Thyroid gland (tissue), 4 donors: ENCODE measurements around the gene SMIM35. TPM values are rescaled to one million over a fixed set of nuclear protein-coding genes. Genes with fewer than 3 reads are reported as not detected.

Experiments used
- DNase-seq, 2 donors: peaks; one replicate each; pipeline ENCODE4 v3.0.0-alpha.2; 2019
- H3K27ac ChIP-seq, 3 donors: fragments of 200-600 bp; sonication (generic); 1 replicate in 2 of 3; 2 replicates in 1 of 3; pipeline ENCODE4 v1.5.1; 2016 to 2019; ENCODE audit warnings: mild to moderate bottlenecking in 1 of 3, moderate library complexity in 1 of 3
- H3K27me3 ChIP-seq: fragments of 200-600 bp; sonication (generic); one replicate; pipeline ENCODE4 v1.5.1; 2019
- H3K36me3 ChIP-seq, 2 donors: fragments of 200-600 bp; sonication (generic); one replicate each; pipeline ENCODE4 v1.5.1; 2016 to 2019
- H3K4me1 ChIP-seq, 2 donors: fragments of 200-600 bp; sonication (generic); one replicate each; pipeline ENCODE4 v1.5.1; 2017 to 2019
- H3K4me3 ChIP-seq, 3 donors: fragments of 200-600 bp; sonication (generic); replicated peaks in 1 of 3; 1 replicate in 2 of 3; 2 replicates in 1 of 3; pipeline ENCODE4 v1.5.1; 2016; ENCODE audit warnings: mild to moderate bottlenecking in 1 of 3
- H3K9me3 ChIP-seq: fragments of 200-600 bp; sonication (generic); one replicate; pipeline ENCODE4 v1.5.1; 2017
- POLR2A ChIP-seq, 2 donors: fragments of 450-650 bp; IDR thresholded peaks; one replicate each; pipeline ENCODE4 v1.6.1; 2017; ENCODE audit warnings: antibody characterized with exemption in 2 of 2, mild to moderate bottlenecking in 2 of 2, moderate library complexity in 1 of 2
- WGBS, 2 donors: methylation state at CpG; one replicate each; pipeline ENCODE4 v1.1.5; 2017; 5-methylcytosine and 5-hydroxymethylcytosine counted together
- intact Hi-C: fragments of 100-400 bp; cut with DNase I; formaldehyde crosslinking; loops from one replicate; pipeline ENCODE4 v1.15.1; 2023
- total RNA-seq, 4 donors: library from RNA; depleted of rRNA; stranded (reverse); fragments of >200 nt; gene quantifications; one replicate each; pipeline ENCODE4 v1.2.3, GENCODE V29; 2016
- TF ChIP-seq, protein P1 (sequence below), 6 experiments: fragments of 200-600 bp in 3 of 6; fragments of 450-650 bp in 3 of 6; sonication (generic) in 3 of 6; IDR thresholded peaks; one replicate each; pipeline ENCODE4 v1.5.1; 2016 to 2019; ENCODE audit warnings: antibody characterized with exemption in 6 of 6, mild to moderate bottlenecking in 2 of 6, inconsistent platforms in 1 of 6, moderate library complexity in 1 of 6

SMIM35 gene
- total RNA-seq, 4 donors from 2014 or later, result not detected

DNA sequence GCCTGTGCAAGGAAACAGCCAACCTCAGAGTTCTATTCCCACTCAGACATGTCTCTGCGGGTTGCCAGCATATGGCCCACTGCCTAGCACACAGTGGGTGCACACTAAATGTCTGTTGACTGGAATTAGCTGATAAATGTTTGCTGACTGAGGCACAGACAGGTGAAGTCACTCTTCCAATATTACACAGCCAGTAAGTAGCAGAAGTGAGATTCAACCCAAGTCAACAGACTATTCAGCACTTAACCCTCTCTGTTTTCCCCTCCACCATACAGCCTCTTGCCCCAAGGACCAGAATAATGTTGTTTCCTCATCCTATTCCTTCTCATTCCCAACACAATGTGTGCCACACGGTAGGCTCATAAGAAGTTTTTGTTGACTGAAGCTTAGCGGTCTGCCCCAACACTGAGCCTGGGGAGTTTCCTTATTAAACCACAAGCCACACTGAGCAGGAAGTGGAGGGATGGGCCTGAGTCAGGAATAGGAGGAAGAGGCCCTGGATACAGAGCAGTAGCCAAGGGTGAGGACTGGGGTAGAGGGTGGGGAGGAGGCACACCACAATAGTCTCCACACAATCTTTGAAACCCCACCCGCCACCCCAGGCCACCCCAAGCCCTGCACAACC lies 116.3 kb downstream of the SMIM35 start:
- Histone ChIP-seq H3K4me1 (peaks cover 12 to 21% of the 10 kb centered on the region in 2 donors), H3K4me3 (no peak overlapping the region), H3K9me3 (no peaks in the 10 kb centered on the region), H3K36me3 (no peaks in the 10 kb centered on the region), H3K27ac (no peak overlapping the region), H3K27me3 (no peaks in the 10 kb centered on the region)
- 74 to 86% methylated on average over 4 of the region's 4 CpGs for WGBS, 2 donors
- TF ChIP-seq, protein P1, sequence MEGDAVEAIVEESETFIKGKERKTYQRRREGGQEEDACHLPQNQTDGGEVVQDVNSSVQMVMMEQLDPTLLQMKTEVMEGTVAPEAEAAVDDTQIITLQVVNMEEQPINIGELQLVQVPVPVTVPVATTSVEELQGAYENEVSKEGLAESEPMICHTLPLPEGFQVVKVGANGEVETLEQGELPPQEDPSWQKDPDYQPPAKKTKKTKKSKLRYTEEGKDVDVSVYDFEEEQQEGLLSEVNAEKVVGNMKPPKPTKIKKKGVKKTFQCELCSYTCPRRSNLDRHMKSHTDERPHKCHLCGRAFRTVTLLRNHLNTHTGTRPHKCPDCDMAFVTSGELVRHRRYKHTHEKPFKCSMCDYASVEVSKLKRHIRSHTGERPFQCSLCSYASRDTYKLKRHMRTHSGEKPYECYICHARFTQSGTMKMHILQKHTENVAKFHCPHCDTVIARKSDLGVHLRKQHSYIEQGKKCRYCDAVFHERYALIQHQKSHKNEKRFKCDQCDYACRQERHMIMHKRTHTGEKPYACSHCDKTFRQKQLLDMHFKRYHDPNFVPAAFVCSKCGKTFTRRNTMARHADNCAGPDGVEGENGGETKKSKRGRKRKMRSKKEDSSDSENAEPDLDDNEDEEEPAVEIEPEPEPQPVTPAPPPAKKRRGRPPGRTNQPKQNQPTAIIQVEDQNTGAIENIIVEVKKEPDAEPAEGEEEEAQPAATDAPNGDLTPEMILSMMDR (IDR thresholded peaks at IDR 0.05), result no peak
- no peak for TF ChIP-seq POLR2A (IDR thresholded peaks at IDR 0.05)
- intact Hi-C loops, result no loop called here
- no peak for DNase-seq

DNA sequence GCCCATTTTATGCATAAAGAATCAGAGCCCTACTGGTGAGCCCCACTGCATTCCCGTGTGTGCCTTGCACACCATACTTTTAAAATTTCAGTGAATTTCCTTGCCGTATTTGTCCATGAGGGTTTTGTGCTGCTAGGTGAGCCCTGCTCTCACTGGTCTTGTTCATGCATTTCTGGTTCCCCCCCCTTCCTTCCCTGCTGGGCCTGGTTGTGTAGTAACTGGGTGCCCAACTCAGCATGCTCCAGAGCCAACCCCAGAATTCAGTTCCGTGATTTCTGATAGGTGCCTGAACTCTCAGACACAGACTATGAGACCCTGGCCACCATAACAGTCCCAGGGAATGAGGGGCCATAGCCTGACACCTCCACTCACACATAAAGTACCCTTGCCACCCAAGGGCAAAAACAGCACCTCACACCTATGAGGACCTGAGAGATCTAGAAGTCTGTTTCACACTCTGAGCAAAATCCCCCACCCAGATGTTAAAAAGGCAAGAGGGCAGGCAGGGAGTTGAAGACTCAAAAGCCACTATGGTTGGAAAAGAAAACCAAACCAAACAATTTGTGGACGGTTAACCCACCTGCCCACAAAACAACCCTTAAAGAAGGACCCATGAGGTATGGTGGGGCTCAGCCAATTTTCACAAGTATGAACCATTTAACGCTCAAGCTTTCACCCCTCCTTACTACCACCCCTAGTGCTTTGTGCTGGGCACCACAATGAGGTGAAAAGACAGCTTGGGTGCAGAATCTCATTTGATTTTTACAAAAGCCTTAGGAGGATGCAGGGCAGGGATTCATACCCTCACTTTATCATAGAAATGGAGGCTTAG lies 117.4 kb downstream of the SMIM35 start:
- H3K9me3 ChIP-seq, result no peaks in the 10 kb centered on the region
- no peak for DNase-seq
- peaks cover 12 to 21% of the 10 kb centered on the region in 2 donors for H3K4me1 ChIP-seq
- WGBS, 2 donors, result 91 to 92% methylated on average over 5 of the region's 5 CpGs
- H3K27me3 ChIP-seq, result no peaks in the 10 kb centered on the region
- intact Hi-C loops, result no loop called here
- no peaks in the 10 kb centered on the region for H3K36me3 ChIP-seq
- no peak overlapping the region for H3K4me3 ChIP-seq
- TF ChIP-seq, protein P1 (IDR thresholded peaks at IDR 0.05), result no peak
- TF ChIP-seq POLR2A (IDR thresholded peaks at IDR 0.05), result no peak
- no peak overlapping the region for H3K27ac ChIP-seq

DNA sequence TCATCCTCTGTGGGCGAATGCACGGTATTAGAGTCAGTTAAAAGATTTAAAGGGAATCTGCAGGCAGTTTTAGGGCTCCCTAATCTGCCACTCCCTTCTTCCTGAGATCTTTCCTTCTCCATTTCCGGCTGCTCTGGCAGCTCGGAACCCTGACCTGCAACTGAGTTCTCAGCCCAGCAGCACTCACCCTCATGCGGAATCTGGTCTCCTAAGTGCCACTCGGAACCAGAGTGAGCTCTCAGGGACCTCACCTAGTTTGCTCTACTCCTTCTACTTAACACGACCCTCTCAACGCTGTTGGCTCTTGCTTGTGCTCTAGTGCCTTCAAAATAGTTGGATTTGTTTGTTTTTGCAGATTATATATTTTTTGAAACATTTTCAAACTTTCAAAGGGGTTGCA lies 119.9 kb downstream of the SMIM35 start:
- peaks cover 0 to 6% of the 10 kb centered on the region in 2 donors for H3K4me1 ChIP-seq
- no peaks in the 10 kb centered on the region for H3K27me3 ChIP-seq
- H3K4me3 ChIP-seq, result no peak overlapping the region
- DNase-seq, result peak; percentile 38 to 49
- WGBS, 2 donors, result 36 to 43% methylated on average over 8 of the region's 8 CpGs
- no peaks in the 10 kb centered on the region for H3K9me3 ChIP-seq
- TF ChIP-seq, protein P1 (IDR thresholded peaks at IDR 0.05), result no peak
- no peak for TF ChIP-seq POLR2A (IDR thresholded peaks at IDR 0.05)
- H3K36me3 ChIP-seq, result no peaks in the 10 kb centered on the region
- intact Hi-C loops, result no loop called here
- no peak overlapping the region for H3K27ac ChIP-seq

DNA sequence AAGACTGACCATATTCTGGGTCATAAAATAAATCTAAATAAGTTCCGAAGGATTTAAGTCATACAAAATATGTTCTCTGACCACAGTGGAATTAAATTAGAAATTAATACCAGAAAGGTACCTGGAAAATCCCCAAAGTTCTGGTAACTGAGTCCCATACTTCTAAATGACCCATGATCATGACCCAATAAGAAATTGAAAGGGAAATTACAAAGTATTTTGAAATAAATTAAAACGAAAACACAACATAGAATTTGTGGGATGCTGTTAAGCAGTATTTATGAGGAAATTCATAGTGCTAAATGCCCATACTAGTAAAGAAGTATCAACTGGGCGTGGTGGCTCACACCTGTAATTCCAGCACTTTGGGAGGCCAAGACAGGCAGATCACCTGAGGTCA lies 123.9 kb downstream of the SMIM35 start:
- DNase-seq, result no peak
- H3K4me3 ChIP-seq, result no peak overlapping the region
- no peaks in the 10 kb centered on the region for H3K9me3 ChIP-seq
- TF ChIP-seq POLR2A (IDR thresholded peaks at IDR 0.05), result no peak
- TF ChIP-seq, protein P1 (IDR thresholded peaks at IDR 0.05), result no peak
- no peaks in the 10 kb centered on the region for H3K36me3 ChIP-seq
- no peaks in the 10 kb centered on the region for H3K27me3 ChIP-seq
- WGBS, 2 donors, result 94 to 97% methylated on average over 3 of the region's 3 CpGs
- H3K27ac ChIP-seq, result no peak overlapping the region
- H3K4me1 ChIP-seq, result peaks cover 0 to 4% of the 10 kb centered on the region in 2 donors
- intact Hi-C loops, result no loop called here

DNA sequence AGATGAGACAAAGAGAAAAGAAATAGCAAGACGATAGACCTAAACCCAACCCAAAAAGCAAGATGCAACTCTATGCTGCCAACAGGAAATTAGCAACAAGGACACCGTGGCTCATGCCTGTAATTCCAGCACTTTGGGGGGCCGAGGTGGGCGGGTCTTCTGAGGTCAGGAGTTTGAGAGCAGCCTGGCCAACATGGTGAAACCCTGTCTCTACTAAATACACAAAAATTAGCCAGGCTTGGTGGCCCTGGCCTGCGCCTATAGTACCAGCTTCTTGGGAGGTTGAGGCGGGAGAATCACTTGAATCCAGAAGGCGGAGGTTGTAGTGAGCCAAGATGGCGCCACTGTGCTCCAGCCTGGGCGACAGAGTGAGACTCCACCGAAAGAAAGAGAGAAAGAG lies 124.9 kb downstream of the SMIM35 start:
- intact Hi-C loops, result no loop called here
- TF ChIP-seq POLR2A (IDR thresholded peaks at IDR 0.05), result no peak
- TF ChIP-seq, protein P1 (IDR thresholded peaks at IDR 0.05), result no peak
- no peak for DNase-seq
- Histone ChIP-seq H3K4me3 (no peak overlapping the region), H3K4me1 (no peaks in the 10 kb centered on the region), H3K36me3 (no peaks in the 10 kb centered on the region), H3K27ac (no peak overlapping the region), H3K27me3 (no peaks in the 10 kb centered on the region), H3K9me3 (no peaks in the 10 kb centered on the region)
- 87 to 88% methylated on average over 10 of the region's 10 CpGs for WGBS, 2 donors
